Activated CD4-positive, alpha-beta T cell treated with anti-CD3 and anti-CD28 coated beads, Interleukin-2, amount 50 U/mL, for 16 hours (primary cell): ENCODE results near the gene KLC1.
A peak's percentile ranks its signal among the peaks of the same experiment; 100 is the strongest.

Experiments
- DNase-seq: peaks from one replicate; pipeline ENCODE4 v3.0.0-alpha.2; 2020

Gene KLC1

DNA sequence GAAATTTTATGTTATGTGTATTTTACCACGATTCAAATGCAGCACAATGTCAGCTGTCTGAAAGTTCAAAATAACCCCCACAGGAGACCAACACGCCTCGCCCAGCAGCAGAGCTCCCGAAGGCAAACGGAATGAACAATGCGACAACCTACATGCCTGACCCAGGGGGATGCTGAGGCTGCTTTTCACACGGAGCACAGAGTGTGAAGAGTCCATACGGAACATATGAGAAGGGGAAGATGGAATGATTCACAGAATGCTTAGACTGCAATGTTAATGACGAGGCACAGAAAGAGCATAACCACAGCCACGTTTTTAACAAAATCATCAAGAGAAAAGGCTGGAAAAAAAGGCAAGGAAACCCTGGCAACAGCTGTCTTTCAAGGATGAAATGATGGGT is 109.2 kb downstream of the KLC1 start:
- no peak for DNase-seq

DNA sequence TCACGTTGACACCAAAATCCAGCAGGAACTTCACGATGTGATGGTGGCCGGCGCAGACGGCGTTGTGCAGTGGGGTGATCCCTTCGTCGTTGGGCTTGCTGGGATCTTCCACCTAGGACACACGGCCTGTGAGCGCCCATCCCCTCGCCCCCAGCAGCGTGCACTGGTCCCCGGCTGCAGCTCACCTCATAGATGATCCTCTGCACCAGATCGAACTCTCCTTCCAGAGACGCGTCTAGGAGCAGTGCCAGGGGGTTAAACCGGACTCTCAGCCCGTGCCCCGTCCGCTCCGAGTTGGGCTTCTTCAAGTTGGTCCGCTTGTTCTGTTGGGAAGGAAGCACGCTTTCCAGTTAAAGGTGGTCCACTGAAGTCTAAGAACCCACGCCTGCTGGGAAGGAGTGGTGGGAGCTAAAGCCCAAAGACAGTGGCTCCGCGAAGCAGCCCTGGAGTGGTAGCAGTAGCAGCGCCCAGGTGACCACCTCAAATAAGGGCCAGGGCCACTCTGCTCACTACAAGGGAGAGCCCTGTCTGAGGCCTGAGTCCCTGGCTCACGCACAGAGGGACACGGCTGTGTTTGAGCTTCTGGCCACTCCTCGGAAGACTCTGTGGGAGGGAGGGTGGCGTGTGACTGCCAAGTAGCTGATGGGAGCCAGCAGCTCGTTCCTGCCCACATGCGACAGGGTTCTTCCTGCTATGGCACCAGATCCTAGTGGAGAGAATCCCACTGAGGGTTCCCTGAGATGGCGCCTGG is 109.9 kb downstream of the KLC1 start:
- no peak for DNase-seq

GRCh38 chr14:103739466-103739792 is 110.4 kb downstream of the KLC1 start:
- DNase-seq, result no peak

DNA sequence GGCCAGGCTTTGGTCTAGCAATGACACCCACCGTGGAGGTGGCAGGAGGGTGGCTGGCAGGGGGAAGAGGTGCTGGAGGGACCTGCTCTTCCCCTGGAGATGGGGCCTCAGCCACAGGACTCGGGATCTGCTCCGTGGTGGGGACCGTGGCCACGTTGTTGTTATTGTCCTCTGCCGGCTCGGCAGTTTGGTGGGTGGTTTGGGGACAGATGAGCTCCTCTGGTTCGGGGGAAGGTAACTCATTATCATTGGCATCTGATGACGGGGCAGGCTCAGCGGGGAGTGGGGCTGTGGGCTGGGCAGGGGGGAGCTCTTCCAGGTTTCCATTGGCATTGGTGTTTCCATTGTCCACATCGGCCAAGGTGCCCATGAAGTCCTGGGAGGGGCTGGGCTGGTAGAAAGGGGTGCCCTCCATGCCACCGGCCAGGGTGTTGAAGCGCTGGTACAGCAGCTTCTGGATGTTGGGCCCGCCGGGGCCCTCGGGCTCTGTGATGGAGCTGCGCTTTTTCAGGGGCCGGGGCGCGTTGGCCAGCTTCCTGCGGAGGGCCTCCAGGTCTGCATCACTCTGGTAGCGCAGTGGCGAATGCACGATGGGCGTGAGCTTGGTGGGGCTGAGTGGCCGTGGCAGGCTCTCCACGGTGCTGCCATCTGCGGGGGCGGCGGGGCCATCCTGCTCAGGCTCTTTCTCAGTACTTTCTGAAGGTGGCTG is 110.9 kb downstream of the KLC1 start:
- no peak for DNase-seq

DNA sequence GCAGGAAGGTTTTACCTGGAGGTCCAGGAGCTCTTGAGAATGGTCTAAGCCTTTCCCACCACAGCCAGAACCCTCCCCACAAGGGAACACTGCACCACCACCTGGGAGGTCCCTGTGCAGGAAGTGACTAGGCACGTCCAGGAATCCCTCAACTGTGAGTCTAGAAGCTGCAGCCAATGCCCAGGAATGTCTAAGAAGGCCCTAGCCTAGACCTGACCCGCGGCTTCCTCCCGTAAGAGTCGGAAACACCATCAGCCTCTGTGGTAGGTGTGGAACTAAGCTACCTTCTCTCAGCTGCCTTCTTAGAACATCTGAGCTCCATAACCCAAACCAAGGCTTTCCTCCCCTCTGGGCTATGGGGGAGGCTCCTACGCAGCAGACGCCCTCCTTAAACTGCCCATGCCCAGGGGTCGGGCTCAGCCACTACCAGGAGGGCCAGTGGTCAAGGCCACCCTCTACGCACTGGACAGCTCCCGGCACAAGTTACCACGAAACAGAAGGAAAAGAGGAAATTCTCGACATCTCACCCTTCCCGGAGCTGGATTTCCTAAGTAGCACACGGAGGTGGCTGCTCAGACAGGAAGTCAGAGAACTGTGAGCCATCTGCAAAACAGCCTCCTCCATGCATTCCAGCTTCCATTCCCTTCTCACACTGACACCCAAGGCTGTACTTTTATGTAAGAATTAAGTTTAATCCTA is 112.1 kb downstream of the KLC1 start:
- DNase-seq, result no peak

DNA sequence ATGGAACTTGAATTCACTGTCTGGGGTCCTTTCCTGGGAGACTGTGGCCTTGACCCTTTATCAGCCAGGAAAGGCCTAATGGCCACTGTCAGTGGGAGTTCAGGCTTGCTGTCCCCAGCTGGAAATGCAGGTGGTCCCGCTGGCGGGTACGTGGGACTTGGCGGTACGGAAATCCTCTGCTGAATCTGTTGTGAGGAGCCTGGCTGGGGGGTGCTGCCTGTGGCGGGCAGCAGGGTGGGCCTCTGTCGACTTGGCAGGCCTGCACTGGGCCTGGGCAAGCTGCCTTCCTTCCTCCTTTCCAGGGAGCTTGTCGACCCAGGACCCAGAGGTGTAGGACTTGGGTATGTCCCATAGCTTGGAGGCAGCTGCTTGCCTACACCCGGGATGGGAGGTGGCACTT is 112.9 kb downstream of the KLC1 start:
- no peak for DNase-seq

- no peak for DNase-seq
Observed at GRCh38 chr14:103742499-103743255, 113.7 kb downstream of the KLC1 start.

- no peak for DNase-seq
Observed at GRCh38 chr14:103743691-103744090, 114.7 kb downstream of the KLC1 start.

DNA sequence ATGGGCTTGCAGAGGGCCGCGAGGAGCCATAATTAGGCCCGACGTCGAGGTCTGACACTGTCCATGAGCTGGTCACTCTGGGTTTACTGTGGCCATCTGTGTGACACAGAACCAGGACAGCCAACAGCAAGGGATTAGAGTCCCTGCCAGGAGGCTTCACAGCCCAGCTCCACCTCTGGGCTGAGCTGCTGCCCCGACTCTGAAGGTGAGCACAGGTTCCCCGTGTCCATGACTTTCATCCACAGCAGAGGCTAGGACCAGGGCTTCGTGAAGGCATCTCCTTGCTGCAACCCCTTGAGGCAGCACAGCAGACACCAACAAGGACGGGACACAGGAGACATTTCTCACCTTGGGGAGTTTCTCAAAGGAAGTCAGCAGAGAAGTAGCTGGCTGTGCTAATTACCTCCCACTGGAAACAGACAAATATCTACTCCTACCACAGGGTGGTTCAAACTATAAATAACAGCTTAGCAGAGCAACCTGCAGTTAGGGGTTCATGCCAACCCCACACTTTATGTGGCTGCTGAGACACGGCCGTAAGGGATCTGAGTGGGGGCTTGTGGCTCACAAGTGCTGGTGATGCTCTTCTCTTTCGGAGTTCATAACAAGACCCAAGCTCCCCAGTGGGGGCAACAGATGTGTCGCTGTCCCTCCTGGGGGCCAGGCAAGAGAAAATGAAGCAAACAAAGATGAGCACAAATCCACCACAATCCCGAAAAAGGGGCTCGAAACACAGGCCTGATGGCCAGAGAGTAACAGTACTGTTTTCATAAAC is 115.8 kb downstream of the KLC1 start:
- no peak for DNase-seq

DNA sequence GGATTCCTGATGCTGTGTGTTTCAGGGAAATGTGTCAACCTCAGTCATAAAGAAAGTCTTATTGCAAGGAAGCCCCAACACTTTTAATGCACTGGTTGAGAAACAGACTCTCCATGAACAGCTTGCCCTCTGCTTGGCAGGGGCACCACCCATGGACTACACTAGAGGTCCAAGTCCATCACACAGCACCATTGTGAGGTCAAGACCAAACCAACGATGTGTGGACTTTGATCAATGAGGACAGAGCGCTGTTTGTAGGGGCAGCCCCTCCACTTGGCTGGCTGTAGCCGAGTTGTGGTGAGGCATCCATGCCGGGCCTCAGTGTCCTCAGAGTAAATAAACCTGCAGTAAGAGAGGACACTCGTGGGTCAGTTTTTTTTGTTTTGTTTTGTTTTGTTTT is 116.4 kb downstream of the KLC1 start:
- DNase-seq, result no peak

DNA sequence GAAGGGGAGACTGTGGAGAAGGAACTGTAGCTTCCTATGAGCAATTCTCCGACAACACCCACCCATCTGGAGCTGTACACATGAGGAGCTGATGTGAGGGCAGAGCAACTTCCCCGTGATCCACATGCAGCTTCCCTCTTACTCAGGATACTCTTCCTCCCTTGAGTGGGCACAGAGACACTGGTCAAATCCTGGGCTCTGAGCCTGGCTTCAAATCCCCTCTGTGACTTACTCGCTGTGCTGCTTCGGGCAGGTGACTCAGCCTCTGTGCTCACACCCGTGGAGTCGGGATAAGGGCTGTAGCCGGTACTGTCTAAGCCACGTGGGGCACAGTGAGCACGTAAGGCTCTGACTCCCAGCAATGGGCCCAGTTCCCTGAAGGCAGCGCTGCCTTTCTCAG is 117.7 kb downstream of the KLC1 start:
- no peak for DNase-seq

DNA sequence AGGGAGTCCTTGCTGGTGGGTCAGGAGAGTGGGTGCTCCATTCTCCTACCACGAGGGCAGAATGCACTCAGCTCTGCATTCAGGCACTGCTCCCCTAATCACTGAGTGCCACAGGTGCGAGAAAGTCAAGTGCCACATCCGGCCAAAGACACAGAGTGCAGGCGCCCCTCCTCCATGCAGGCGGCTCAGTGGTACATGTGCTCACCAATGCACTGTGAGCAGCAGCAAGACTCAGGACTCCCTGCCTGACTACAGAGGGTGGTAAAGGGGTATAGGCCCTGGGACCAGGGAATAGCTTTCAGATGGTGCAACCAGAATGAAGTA is 119.5 kb downstream of the KLC1 start:
- DNase-seq, result peak; percentile 59

DNA sequence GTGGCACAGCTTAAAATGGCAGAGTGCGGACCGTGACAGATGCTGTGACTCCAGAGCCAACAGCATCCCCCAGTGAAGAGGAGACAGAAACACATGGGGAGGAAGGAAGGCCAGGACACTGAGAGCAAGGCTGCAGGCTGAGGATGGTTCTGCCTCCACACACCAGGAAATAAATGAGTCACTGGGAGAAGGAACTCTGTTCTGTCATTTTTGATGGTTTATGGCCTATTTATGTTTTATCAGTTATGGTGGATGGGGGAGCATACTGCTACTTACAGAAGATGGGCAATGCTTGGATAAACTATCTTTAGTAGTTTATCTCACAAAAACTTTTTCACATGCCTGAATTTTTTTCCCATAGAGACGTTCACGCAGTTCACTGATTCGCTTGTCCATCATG is 120.4 kb downstream of the KLC1 start:
- no peak for DNase-seq

DNA sequence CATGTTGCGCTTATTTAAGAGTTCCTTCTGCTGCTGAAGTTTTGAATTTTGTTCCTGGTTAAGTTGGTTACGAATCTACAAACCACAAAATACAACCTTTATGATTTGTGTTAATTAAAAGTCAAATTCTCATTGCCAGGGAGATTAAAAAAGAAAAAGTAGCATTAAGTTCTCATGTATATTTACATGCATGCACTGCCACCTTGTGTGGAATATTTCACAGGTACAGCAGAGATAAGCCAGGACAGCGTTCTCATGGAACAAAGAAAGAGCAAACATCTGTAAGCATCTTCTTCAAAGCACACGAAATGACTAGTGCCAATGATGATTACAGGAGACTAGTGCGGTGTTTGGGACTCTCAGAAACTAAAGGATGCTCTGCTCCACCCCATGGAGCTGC is 120.8 kb downstream of the KLC1 start:
- no peak for DNase-seq
